HG03439 (cell line): Measurements from ENCODE around the gene C3.

ENCODE experiments used
- ATAC-seq: cut with Tn5 transposase; IDR thresholded peaks from one replicate; pipeline ENCODE4 v1.9.1; 2021; ENCODE audit warnings: mild to moderate bottlenecking, moderate library complexity; ENCODE audit not compliant: unreplicated experiment

C3 gene

DNA sequence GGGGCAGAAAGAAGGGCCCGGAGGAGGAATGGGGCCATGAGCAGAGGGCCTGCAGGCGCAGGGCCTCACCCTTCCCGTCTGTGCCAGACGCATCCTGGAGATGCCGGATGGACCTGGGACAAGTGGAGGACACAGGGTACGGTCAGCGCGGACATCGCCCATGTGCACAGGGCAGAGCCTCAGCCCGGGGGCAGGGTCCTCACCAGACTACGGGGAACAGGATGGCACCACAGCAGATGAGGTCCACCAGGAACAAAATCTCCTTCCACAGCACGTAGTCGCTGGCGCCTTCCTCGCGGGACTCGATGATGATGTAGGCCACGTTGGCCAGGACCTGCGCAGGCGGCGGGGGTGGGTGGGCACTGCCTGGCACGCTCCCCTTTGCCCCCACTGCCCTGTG, 11.4 kb upstream of the C3 start:
- ATAC-seq, result no peak

DNA sequence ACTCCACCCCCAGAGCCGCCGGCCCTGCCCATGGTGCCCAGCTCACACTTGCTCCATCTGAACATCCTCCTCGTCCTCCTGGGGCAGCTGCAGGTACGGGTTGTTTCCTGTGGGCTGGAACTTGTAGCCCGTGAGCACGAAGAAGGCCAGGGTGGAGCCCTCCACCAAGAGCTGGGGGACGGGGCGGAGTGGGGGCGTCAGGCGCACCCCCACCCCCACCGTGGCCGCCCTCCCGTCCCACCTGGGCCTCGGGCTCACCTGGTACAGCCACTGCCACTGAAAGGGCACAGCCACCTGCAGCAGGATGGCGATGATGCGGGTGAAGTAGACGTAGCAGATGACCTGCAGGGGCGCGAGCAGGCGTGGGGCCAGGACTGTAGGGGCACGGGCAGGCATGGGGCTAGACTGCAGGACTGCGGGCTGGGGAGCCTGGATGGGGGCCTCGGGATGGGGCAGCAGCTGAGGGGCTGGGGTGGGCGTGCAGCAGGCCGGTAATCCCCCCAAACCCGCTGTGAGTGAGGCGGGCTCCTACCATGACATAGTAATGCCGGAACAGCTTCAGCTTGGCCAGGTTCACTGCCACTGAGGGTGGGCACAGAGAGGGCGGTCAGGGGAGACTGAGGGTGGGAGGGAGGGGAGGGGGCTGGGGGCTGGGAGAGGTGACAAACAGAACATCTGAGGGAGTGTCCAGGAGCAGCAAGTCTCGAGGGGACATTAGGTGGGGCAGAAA, 10.7 kb upstream of the C3 start:
- no peak for ATAC-seq

GRCh38 chr19:6730153-6730804, 9.8 kb upstream of the C3 start:
- no peak for ATAC-seq

DNA sequence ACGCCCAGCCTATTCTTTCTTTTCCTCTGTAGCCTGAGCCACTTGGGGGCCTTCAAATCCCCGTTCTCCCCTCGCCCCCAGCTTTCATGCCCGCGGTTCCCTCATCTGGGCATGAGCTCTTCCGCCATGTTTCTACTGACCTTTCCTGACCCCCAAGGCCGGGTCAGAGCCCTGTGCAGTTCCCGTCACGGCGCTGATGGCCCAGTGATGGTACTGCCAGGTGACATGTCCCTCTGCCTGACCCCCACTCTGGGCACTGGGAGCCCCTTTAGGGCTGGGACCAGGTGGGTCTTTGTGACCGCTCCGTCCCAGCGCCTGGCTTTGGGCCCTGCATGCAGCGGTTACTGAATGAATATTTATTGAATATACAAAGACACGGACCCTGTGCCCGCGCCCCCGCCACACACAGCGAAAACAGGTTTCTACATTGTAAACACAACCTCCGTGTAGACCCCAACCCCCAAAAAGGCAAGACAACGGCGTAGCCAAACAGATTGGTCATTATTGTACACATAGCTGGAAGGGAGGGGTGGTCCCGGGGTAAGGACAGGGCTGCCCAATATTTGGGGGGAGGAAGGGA, 9.2 kb upstream of the C3 start:
- ATAC-seq, result no peak

DNA sequence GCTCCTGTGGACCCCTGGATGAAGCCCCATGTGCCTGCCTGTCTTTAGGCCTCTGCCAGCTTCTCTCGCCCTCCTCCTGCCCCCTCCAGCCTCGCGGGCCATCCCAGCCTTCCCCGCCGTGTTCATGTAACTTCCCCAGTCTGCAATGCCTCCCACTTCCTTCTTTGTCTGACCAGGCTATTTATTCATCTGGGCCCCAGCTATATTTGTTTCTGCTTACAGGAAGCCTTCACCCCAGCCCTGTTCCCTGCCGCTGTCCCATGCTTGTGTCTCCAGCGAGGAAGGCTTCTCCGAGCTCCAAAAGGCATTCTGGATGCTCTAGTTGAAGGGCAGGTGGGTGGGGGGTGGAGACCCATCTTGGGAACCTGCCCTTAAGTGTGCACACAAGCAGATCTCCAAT, 7.9 kb upstream of the C3 start:
- ATAC-seq, result no peak

GRCh38 chr19:6725513-6726231, 5.2 kb upstream of the C3 start:
- no peak for ATAC-seq

DNA sequence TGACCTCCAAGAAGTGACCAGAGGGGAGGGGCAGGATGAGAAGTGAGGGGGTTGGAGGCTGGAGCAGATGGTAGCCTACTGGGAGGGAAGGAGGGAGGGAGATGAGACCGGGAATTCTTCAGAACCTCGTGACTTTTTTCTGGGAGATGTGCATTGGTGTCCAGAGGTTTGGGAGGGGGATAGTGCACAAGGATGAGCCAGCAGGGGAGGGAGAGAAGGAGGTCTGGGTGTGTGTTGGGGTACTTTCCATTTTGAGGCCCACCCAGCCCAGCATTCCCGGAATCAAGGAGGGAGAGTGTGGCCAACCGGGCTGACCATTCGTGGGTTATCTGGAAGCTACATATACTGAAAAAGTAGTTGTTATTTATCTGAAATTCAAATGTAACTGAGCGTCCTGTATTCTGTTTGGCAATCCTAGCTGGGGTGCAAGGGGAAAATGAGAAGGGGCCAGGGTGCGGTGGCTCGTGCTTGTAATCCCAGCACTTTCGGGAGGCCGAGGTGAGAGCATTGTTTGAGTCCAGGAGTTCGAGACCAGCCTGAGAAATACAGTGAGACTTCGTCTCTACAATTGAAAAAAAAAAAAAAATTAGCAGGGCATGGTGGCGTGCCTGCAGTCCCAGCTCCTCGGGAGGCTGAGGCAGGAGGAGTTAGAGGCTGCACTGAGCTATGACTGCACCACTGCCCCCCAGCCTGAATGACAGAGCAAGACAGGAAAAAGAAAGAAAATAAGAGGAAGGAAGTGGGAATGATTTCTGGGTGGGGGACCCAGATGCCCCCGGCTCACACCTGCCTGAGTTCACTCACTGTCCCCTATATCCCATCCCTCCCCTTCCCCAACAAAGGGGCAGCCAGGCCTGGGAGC, 4.4 kb upstream of the C3 start:
- ATAC-seq, result no peak

DNA sequence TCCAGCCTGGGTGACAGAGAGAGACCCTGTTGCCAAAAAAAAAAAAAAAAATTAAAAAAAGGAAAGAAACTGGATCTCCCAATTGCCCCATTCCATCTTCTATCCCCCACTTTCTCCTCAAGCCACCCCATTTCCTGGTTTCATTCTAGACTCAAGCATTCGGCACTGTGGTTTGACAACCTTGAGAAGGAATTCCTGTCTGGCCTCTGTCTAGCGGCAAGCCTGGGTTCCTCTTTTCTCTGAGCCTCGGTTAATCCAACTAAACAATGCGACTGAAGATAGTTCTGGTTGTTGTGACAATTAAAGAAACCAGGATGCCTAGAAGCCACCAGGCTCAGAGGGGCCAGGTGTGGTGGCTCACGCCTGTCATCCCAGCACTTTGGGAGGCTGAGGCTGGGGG, 3.3 kb upstream of the C3 start:
- no peak for ATAC-seq

DNA sequence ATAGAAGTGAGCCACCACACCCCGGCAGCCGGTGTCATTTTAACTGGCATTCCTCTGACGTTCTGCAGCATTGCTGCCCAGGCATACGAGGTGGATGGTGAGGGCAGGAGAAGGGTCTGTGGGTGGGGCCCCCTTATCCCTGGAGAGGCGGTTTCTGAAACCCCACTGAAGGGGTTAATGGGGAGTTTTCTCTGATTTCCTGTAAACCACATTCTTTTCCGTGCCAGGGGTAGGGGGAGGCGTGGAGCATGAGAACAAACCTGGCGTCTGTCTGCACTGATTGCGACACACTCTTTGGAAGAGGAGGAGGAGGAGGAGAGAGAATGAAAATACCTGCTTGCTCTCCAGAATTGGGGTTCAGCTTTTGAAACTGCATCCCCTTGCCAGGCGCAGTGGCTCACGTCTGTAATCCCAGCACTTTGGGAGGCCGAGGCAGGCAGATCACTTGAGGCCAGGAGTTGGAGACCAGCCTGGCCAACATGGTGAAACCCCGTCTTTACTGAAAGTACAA, 2.7 kb upstream of the C3 start:
- no peak for ATAC-seq

DNA sequence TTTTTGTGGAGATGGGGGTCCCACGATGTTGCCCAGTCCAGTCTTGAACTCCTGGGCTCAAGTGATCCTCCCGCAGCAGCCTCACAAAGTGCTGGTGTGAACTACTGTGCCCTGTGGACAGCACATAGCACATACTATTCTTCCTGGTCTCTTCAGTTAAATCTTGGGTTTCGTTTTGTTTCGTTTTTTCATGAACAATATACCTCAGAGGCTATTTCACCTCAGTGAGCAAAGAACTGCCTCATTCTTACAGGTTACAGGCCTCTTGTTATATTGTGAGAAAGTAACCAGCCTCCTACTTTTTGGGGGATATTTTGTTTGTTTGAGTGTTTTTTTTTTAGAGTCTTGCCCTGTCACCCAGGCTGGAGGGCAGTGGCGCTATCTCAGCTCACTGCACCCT, 1.3 kb upstream of the C3 start:
- no peak for ATAC-seq

DNA sequence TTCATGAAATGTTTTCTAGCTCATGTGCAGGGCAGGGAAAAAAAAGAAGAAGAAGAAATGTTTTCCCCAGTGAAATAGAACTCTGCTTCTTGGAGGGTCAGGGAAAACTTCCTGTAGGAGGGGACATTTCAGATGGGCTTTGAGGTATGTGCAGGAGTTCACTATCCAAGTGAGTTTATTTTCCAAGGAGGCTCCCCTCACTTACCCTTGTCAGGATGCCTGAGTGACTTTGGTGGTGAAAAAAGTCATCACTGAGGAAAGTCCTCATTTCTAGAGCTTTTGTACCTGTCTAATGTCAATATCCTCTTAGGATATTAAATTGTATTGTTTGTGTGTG, 656 bp upstream of the C3 start:
- no peak for ATAC-seq

- no peak for ATAC-seq
These were observed 470 bp downstream of the C3 start for GRCh38 chr19:6719992-6720368.

- no peak for ATAC-seq
These were observed 949 bp downstream of the C3 start for GRCh38 chr19:6719540-6719861.

GRCh38 chr19:6718741-6719539, 1.5 kb downstream of the C3 start:
- ATAC-seq, result no peak

DNA sequence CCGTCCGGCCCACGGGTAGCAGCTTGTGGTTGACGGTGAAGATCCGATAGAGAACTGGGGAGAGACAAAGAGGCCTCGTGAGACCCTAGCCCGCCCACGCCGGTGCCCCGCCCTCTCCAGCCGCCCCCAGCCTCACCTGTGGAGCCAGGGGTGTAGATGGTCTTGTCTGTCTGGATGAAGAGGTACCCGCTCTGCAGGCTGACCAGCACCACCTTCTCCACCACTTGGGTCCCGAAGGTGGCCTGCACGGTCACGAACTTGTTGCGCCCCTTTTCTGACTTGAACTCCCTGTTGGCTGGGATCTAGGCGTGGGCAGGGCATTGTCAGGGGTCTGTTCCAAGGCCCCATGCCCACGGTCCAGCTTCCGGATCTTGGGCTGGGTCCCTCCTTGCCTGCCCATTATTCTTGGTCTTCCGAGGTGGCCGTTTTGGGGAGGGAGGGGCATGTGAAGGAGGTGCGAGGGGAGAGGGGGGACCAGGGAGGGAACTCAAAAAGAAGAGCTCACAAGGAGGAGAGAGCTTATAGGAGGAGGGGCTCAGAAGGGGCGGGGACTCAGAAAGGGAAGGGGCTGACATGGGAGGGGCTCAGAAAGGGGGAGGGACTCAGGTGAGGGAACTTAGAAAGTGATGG, 2.2 kb downstream of the C3 start:
- ATAC-seq, result no peak

DNA sequence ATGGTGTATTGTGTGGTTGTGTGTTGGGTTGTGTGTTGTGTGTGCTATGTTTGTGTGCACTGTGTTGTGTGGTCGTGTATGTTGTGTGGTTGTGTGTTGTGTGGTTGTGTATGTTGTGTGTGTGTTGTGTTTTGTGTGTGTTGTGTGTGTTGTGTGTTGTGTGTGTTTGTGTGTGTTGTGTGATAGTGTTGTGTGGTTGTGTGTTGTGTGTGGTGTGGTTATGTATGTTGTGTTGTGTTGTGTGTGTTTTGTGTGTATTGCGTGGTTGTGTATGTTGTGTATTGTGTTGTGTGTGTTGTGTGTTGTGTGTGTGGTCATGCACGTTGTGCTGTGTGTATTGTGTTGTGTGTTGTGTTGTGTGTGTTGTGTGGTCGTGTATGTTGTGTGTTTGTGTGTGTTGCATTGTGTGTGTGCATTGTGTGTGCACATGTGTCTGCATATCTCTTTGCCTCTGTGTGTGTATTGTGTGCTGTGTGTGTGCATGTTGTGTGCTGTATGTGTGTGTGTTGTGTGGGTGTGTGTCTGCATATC, 2.9 kb downstream of the C3 start:
- no peak for ATAC-seq

GRCh38 chr19:6717036-6717435, 3.4 kb downstream of the C3 start:
- no peak for ATAC-seq

- ATAC-seq, result no peak
These were observed 3.9 kb downstream of the C3 start for GRCh38 chr19:6716610-6716970.

DNA sequence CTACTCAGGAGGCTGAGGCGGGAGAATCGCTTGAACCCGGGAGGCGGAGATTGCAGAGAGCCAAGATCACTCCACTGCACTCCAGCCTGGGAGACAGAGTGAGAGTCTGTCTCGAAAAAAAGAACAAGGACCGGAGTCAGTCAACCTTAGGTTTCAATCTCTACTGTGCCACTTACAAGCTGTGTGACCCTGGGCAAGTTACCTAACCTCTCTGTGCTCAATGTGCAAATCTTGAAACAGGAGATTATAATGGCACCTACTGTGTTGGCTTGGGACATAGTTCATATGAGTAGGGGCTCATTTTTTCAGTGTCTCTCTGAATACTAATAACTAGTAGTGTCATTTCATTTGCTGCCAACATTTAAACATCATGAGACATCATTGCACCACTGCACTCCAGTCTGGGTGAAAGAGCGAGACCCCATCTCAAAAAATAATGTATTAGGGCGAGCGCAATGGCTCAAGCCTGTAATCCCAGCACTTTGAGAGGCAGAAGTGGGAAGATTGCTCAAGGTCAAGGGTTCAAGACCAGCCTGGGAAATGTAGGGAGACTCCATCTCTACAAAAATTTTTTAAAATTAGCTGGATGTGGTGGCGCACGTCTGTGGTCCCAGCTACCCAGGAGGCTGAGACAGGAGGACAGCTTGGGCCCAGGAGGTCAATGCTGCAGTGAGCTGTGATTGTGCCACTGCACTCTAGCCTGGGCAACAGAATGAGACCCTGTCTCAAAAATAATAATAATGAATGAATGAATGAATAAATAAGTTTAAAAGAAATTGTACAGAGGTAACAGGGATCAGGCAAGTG, 5.5 kb downstream of the C3 start:
- no peak for ATAC-seq
